Fibroblast of villous mesenchyme (primary cell): Measurements from ENCODE around the gene IGFBP5. TPM values are rescaled to one million over a fixed set of nuclear protein-coding genes. Genes with fewer than 3 reads are reported as not detected.

ENCODE experiments used
- DNase-seq: peaks from one replicate; pipeline ENCODE4 v3.0.0-alpha.2; 2010; ENCODE audit warnings: low read depth
- H3K4me3 ChIP-seq: 2 replicates; pipeline ENCODE4 v1.5.1; 2011; ENCODE audit warnings: low read depth, mild to moderate bottlenecking, low read length
- total RNA-seq: library from RNA; depleted of rRNA; stranded (reverse); fragments of >200 nt; gene quantifications from 2 replicates; pipeline ENCODE4 v1.2.3, GENCODE V29; 2012
- TF ChIP-seq, protein P1 (sequence below): IDR thresholded peaks from 2 replicates; pipeline ENCODE4 v1.5.1; 2012; ENCODE audit warnings: low read depth, mild to moderate bottlenecking, low read length; ENCODE audit not compliant: insufficient read depth

Gene IGFBP5, protein sequence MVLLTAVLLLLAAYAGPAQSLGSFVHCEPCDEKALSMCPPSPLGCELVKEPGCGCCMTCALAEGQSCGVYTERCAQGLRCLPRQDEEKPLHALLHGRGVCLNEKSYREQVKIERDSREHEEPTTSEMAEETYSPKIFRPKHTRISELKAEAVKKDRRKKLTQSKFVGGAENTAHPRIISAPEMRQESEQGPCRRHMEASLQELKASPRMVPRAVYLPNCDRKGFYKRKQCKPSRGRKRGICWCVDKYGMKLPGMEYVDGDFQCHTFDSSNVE
- total RNA-seq, result 644 and 754 TPM in 2 replicates

DNA sequence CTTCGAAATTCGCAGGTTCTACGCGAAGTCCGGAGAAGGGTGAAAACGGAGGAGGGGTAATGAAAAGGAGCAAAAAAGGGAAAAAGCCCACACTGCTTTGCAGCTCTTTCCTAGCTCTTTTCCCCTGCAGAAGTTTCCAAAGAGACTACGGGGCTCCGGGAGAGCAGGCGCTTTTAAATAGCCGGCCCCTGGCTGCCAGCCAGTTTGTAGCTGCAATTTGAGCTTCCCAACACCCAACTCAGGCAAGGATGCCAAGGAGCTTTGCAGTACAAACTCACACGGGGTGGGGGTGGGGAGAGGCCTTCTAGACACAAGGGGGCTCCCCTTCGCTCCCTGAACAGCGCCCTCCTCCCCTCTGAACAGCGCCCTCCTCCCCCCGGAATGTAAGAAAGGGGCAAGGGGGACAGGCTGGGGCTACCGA, at the start of gene IGFBP5:
Gene IGFBP5, minus strand, starts transcription at position 149 of the 421 bp plus-strand sequence. CDS start 774 bp downstream, outside the sequence.
- DNase-seq, result peak; percentile 92
- TF ChIP-seq, protein P1, sequence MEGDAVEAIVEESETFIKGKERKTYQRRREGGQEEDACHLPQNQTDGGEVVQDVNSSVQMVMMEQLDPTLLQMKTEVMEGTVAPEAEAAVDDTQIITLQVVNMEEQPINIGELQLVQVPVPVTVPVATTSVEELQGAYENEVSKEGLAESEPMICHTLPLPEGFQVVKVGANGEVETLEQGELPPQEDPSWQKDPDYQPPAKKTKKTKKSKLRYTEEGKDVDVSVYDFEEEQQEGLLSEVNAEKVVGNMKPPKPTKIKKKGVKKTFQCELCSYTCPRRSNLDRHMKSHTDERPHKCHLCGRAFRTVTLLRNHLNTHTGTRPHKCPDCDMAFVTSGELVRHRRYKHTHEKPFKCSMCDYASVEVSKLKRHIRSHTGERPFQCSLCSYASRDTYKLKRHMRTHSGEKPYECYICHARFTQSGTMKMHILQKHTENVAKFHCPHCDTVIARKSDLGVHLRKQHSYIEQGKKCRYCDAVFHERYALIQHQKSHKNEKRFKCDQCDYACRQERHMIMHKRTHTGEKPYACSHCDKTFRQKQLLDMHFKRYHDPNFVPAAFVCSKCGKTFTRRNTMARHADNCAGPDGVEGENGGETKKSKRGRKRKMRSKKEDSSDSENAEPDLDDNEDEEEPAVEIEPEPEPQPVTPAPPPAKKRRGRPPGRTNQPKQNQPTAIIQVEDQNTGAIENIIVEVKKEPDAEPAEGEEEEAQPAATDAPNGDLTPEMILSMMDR, result no peak
- peak within 1 kb of the TSS; percentile 62 for H3K4me3 ChIP-seq

DNA sequence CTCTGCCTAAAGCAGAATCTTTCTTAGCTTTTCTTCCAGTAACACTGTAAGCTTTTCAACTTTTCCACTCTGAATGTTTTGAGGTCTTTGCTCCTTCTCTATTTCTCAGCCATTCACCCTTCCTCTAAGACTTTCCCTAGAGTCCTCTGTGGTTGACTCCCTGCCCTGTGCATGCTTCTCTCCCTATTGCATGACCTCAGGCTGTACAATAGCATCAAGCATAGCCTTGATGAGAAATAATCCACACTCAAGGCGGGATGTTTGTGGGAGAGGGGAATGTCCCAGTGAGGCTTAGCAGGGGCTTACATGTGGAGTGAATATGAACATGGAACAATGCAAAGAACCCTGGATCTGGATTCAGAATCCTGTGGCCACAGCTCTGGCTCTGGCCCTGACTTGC, 48.4 kb upstream of the IGFBP5 start:
- peak; percentile 77 for DNase-seq
- H3K4me3 ChIP-seq, result no peak overlapping the region
- TF ChIP-seq, protein P1, result no peak

DNA sequence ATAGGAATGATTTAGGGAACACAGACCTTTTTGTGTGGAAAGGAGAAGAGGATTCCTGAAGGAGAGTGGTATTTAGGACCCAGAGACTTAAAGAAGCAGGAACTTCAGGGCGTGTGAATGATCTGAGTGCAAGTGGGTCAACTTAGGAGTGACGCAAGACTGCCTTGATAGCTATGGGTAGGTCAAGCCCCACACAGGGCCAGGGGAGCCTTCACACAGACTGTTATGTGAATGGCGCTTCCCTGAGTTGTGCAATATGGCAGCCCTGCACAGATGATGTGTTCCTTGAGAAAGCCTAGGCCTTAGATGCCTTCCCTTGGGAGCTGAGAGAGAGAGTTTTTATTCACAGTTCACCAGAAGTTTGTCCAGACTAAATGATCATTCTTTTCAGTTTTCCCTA, 47.1 kb upstream of the IGFBP5 start:
- TF ChIP-seq, protein P1, result no peak
- peak; percentile 79 for DNase-seq
- no peak overlapping the region for H3K4me3 ChIP-seq

DNA sequence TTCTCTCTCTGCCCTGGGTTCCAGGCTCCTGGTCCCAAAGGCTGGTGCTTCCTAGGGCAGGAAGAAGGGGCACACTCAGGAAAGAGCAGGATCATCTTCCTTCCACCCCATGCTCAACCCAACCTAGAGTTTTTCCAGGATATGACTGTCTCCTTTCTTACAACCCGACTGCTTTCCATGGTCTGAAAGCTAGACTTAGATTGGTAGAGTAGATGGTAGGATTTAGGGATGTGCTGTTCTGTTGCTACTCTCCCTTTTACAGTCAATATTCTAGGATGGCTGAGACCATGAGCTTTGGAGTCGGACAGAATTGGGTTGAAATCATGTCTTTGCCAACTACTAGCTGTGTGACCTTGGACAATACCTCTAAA, 45.9 kb upstream of the IGFBP5 start:
- DNase-seq, result no peak
- no peak overlapping the region for H3K4me3 ChIP-seq
- TF ChIP-seq, protein P1, result no peak

DNA sequence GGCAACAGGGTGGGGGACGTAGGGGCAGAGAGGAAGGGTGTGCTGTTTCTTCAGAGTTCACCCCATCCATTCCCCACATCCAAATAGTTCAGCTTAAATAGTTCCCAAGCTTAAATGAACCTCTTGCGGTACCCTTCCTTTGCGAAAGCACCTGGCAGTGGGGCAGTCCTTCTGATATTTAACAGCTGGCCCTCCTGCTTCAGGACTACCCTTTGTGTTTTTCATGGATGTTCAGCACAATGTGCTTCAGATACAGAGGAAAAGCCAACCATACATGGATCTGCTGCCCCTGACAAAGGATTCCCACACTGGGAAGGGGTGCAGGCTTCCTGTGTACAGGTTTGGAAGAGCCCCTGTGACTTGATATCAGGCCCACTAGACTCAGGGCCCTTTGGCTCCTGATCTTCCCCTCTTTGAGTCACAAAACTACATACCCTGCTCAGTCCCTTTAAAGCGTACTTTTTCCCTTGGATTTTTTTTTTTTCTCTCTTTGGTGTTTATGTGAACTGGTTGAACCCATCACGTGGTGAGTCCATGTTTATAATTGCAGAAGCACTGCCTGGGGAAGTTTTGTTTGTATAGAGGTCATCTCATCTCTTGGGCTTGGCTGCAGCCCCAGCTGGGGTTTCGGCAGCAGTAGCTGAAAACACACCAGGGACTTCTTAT, 45.3 kb upstream of the IGFBP5 start:
- peak; percentile 93 for DNase-seq
- no peak overlapping the region for H3K4me3 ChIP-seq
- TF ChIP-seq, protein P1, result no peak

DNA sequence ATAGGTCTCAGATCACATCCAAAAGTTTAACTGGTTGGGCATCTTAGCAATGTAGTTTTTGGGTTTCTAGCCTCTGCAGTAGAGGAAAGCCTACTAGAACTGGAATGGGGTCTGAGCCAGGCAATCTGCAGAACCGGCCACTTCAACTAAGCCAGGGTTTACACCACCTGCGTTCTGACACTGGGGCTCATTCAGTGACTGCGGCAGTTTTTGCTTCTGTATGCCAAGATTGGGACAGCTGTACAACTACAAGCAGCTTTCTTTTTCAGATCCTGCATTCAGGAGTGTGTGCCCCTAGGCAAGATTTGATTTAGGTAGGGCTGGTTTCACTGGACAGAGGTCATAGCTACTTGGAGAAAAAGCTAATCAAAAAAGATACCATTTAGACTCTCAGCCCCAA, 43.7 kb upstream of the IGFBP5 start:
- no peak for DNase-seq
- no peak overlapping the region for H3K4me3 ChIP-seq
- TF ChIP-seq, protein P1, result no peak

DNA sequence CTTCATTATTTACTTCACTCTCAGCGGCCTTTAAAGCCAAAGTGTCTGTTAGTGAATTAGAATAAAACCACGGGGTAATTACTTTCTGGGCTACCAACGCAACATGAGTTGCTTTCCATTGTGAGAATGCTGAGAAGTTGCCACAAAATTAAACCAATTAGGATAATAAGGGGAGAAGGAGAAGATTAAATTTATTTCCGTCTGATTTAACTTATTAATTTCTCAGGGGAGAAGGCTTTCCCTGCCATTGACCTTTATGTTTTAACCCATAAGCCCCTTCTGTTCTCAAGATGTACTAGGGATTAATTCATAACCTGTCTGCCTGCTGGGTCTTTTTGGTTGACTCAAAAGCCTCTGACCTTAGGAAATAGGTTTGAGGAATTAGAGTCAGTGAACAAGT, 42.3 kb upstream of the IGFBP5 start:
- no peak for DNase-seq
- TF ChIP-seq, protein P1, result no peak
- H3K4me3 ChIP-seq, result no peak overlapping the region
